Chondrocyte (in vitro differentiated cells): ENCODE results near the gene SLC25A38. TPM values are rescaled to one million over a fixed set of nuclear protein-coding genes. Genes with fewer than 3 reads are reported as not detected.

ENCODE experiments used
- DNase-seq: peaks from one replicate; pipeline ENCODE4 v3.0.0; 2021; ENCODE audit warnings: mixed read lengths, low spot score
- H3K27ac Mint-ChIP-seq: one replicate; pipeline ENCODE4 v1.8.0; 2021; ENCODE audit warnings: mild to moderate bottlenecking, moderate library complexity, mixed read lengths; ENCODE audit not compliant: unreplicated experiment
- H3K27me3 Mint-ChIP-seq: 2 replicates; pipeline ENCODE4 v1.8.0; 2021; ENCODE audit warnings: low read depth, mixed read lengths
- H3K36me3 Mint-ChIP-seq: 2 replicates; pipeline ENCODE4 v1.8.0; 2021; ENCODE audit warnings: low read depth, mixed read lengths
- H3K4me1 Mint-ChIP-seq: 2 replicates; pipeline ENCODE4 v1.8.0; 2021; ENCODE audit warnings: low read depth, mild to moderate bottlenecking, mixed read lengths
- H3K4me3 Mint-ChIP-seq: one replicate; pipeline ENCODE4 v1.8.0; 2021; ENCODE audit warnings: mild to moderate bottlenecking, moderate library complexity, mixed read lengths; ENCODE audit not compliant: unreplicated experiment
- H3K9me3 Mint-ChIP-seq: 2 replicates; pipeline ENCODE4 v1.8.0; 2021; ENCODE audit warnings: low read depth, mixed read lengths
- CTCF ChIP-seq: fragments of 200-600 bp; sonication (generic); IDR thresholded peaks from 2 replicates; pipeline ENCODE4 v1.5.0; 2021; ENCODE audit warnings: antibody characterized with exemption, mild to moderate bottlenecking, moderate library complexity
- long read RNA-seq: library from polyadenylated mRNA; stranded (forward); transcript quantifications from one replicate; pipeline ENCODE4 v2.0.0, GENCODE V29; 2021
- total RNA-seq: library from RNA; stranded (reverse); gene quantifications from 3 replicates; pipeline ENCODE4 v1.2.1, GENCODE V29; 2021

SLC25A38 gene
- 26.3 to 29.5 TPM (median 26.5 TPM) in 3 replicates for total RNA-seq
- long read RNA-seq, transcript SLC25A38-201 (7 exons, 2,147 nt): major isoform, 35 of 45 reads
- long read RNA-seq, partial matches to known transcripts: 2 of 45 reads
- long read RNA-seq, other reads (novel, unspliced or antisense): 8 of 45 reads

DNA sequence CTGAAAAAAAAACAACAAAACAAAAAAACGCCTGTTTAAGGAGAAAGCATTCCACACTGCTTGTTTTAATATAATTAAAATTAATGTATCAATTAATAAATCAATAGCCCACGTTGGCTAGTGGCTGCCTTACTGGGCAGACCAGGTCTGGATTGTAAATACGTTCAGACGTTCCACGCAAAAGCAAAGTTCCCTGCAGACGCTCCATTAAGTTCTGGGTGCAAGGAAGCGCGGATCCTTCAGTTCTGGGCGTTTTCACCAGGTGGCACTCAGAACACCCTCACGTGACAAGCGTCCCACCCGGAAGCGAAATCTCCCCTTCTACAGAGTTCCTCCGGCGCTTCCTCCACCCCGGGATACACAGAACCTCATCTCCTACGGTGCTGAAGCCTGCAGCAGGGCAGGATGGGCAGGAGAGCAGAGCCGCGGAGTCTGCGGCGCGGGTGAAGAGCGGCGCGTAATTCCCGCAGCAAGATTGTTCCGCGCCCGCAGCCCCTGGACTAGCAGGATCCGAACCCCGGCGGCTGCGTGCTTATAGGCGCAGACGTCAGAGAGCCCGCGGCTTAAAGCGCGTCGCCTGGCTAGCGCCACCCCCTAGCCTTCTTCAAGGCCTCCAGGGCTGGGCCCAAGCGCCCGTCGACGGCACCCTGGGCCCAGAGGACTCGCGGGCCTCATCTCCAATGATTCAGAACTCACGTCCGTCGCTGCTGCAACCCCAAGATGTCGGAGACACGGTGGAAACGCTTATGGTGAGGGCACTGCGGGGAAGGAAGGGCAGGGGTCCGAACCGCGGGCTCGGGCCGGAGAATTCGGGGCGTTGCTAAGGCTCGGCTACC lies at the start of gene SLC25A38:
Gene SLC25A38 (plus strand): TSS at position 326 of the 836 bp plus-strand sequence. CDS start 355 bp downstream, at position 681.
- no peaks in the 10 kb centered on the region for H3K27me3 Mint-ChIP-seq

GRCh38 chr3:39333607-39334006 lies 49.6 kb upstream of the SLC25A38 start:
- H3K36me3 Mint-ChIP-seq: no peaks in the 10 kb centered on the region
- no peak for TF ChIP-seq CTCF
- H3K4me1 Mint-ChIP-seq: no peaks in the 10 kb centered on the region
- DNase-seq: no peak
- no peak overlapping the region for H3K27ac Mint-ChIP-seq
- no peak overlapping the region for H3K4me3 Mint-ChIP-seq
- H3K27me3 Mint-ChIP-seq: peaks cover 3% of the 10 kb centered on the region
- H3K9me3 Mint-ChIP-seq: no peaks in the 10 kb centered on the region

More for the DNA sequence above, at the start of gene SLC25A38:
- Mint-ChIP-seq H3K9me3 (no peaks in the 10 kb centered on the region), H3K27ac (peak within 1 kb of the TSS; percentile 100), H3K4me3 (peak within 1 kb of the TSS; percentile 99), H3K4me1 (peaks cover 29% of the 10 kb centered on the region), H3K36me3 (peaks cover 2% of the 10 kb centered on the region)
- TF ChIP-seq CTCF: peak; percentile 66
- no peak for DNase-seq

DNA sequence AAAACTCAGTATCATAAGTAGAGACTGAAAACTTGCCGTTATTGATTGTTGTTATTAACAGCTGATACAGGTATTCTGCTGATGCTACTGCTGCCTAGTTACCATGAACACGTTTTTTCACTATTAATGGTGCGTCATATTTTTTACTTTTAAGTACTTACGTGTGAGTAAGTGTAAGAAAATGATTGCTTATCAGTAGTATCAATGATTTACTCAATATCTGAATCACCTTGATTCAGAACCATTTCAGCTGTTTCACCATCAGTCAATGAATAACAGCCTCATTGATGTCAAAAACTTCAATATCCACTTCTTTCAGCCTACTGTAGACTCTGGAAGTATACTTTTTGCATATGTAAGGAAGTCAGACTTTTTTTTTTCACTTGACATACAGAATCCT lies 49.0 kb upstream of the SLC25A38 start:
- Mint-ChIP-seq H3K4me3 (no peak overlapping the region), H3K36me3 (no peaks in the 10 kb centered on the region), H3K27me3 (peaks cover 3% of the 10 kb centered on the region), H3K27ac (no peak overlapping the region), H3K4me1 (no peaks in the 10 kb centered on the region), H3K9me3 (no peaks in the 10 kb centered on the region)
- no peak for TF ChIP-seq CTCF
- DNase-seq: no peak

DNA sequence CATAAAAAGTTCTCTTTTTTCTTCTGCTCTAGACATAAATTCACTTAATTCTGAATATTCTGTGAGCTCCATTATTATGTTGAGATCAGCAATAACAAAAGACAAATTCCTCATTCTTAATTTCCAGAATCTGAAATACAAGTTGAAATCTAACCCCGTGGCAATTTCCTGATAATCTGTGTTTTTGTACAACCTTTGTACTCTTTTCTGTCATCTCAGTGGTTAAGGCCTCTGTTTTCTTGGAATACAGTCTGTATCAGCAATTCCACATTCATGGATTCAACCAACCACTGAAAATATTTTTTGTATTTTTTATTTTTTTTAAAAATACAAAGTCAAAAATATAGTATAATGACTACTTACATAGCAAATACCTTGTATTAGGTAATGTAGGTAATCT lies 45.0 kb upstream of the SLC25A38 start:
- DNase-seq: no peak
- Mint-ChIP-seq H3K9me3 (no peaks in the 10 kb centered on the region), H3K4me3 (no peak overlapping the region), H3K27me3 (peaks cover 8% of the 10 kb centered on the region), H3K4me1 (no peaks in the 10 kb centered on the region), H3K27ac (no peak overlapping the region), H3K36me3 (no peaks in the 10 kb centered on the region)
- no peak for TF ChIP-seq CTCF

DNA sequence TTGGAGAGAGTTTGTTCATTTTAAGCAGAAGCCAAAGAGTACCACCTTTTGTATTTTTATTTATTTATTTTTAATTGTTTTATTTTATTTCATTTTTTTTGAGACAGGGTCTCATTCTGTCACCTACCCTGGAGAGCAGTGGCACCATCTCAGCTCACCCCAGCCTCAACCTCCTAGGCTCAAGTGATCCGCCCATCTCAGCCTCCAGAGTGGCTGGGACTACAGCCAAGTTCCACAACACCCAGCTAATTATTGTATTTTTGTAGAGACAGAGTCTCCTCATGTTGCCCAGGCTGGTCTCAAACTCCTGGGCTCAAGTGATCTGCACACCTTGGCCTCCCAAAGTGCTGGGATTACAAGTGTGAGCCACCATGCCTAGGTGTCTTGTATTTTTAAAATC lies 44.1 kb upstream of the SLC25A38 start:
- no peak for TF ChIP-seq CTCF
- no peak for DNase-seq
- Mint-ChIP-seq H3K4me3 (no peak overlapping the region), H3K4me1 (no peaks in the 10 kb centered on the region), H3K27me3 (peaks cover 11% of the 10 kb centered on the region), H3K9me3 (no peaks in the 10 kb centered on the region), H3K36me3 (no peaks in the 10 kb centered on the region), H3K27ac (no peak overlapping the region)
